T-helper 2 cell treated with Interferon-gamma antibody and Interleukin-4, amounts not matched to agents 100 ng/mL and 5 ng/mL, for 36 hours (primary cell): ENCODE data around the gene CPA5. TPM values are rescaled to one million over a fixed set of nuclear protein-coding genes. Genes with fewer than 3 reads are reported as not detected.

ENCODE experiments used
- intact Hi-C: fragments of 100-400 bp; cut with micrococcal nuclease; formaldehyde crosslinking; loops from one replicate; pipeline ENCODE4 v1.15.1; 2023
- total RNA-seq: library from RNA; stranded (reverse); gene quantifications from 2 replicates; pipeline ENCODE4 v1.2.3, GENCODE V29; 2022

CPA5 gene
- total RNA-seq, 1 donor from 2014 or later = 1.7 TPM

DNA sequence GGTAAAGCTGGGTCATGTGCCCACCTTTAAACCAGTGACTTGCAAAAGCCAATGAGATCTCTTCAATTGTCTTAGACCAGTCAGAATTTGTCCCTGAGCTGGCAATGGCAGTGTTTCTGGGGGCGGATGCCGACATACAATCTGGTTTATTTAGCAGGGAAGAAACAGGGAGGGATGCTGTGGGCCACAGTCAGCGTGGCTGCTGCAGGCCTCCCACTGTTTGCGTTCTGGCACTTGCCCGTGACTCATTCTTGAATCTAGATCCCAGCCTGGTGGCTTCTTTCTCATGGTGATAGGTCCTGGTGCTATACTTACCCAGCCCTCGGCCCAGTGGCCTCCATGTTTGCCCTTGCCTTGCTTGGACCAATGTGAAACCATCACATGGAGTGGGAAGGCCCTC, 32.6 kb downstream of the CPA5 start:
- intact Hi-C loops = no loop called here

DNA sequence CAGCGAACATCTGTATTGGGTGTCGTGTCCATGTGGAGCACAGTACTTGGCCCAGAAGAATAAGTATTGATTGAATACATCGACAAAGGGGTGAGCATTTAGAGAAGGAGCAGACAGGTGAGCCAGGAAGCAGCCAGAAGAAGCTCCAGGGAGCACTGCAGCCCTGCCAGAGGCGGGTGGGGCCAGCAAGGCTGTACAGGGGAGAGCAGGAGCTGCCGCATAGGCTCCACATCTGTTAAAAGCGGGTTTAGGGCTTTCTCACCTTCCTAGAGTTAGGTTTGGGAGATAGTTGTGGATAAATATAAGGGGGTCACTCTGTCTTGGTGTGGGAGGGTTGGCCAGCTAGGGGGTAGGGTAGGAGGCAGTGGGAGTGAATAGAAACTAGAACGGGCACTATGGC, 34.4 kb downstream of the CPA5 start:
- intact Hi-C loops = no loop called here

DNA sequence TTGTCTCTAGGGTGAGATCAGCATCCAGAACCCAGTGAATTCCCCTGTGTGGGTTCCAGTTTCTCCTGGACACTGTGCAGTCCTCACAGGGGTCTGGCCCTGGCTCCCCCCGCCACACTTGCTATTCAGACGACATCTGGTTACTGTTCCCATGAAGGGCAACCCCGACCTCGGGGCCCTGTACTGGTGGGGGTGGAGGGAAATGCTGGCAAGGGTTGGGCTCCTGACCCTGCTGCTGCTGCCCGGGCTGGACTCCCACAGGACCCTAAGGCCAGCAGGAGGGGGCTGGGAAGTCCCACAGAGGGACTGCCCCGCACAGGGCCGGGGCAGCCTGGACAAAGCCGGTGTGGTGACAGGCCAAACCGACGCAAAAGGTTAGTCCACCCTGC, 34.9 kb downstream of the CPA5 start:
- intact Hi-C loops = no loop called here

GRCh38 chr7:130379921-130380860, 35.6 kb downstream of the CPA5 start, which contains the start of gene CPA1:
Gene CPA1 (plus strand): TSS chr7:130380494. CDS start chr7:130380521, 27 bp downstream.
- intact Hi-C loops = no loop called here

DNA sequence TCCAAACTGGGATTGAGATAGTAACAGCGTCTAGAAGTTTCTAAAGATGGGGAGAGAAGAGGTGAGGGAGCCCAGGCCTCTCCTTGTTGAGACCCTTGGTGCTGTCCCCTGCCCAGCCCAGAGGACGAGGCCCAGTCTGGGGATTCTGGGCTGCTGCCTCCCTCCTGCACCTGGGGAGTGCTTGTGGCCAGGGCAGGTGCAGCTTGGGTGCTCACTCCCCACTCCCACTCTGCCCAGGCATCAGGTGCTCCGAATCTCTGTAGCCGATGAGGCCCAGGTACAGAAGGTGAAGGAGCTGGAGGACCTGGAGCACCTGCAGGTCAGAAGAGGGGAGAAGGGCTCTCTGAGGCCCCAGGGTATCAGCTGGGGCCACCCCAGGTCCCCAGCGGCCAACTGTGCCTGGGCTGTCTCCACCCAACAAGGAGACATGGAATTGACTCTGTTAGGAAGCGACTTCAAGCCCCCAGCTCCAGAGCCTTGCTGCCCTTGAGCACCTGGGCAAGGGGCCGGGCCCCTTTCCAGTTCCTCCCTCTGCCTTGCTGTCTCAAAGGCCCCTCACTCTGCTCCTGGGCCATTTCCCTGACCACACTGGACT, 36.3 kb downstream of the CPA5 start:
- intact Hi-C loops = no loop called here

DNA sequence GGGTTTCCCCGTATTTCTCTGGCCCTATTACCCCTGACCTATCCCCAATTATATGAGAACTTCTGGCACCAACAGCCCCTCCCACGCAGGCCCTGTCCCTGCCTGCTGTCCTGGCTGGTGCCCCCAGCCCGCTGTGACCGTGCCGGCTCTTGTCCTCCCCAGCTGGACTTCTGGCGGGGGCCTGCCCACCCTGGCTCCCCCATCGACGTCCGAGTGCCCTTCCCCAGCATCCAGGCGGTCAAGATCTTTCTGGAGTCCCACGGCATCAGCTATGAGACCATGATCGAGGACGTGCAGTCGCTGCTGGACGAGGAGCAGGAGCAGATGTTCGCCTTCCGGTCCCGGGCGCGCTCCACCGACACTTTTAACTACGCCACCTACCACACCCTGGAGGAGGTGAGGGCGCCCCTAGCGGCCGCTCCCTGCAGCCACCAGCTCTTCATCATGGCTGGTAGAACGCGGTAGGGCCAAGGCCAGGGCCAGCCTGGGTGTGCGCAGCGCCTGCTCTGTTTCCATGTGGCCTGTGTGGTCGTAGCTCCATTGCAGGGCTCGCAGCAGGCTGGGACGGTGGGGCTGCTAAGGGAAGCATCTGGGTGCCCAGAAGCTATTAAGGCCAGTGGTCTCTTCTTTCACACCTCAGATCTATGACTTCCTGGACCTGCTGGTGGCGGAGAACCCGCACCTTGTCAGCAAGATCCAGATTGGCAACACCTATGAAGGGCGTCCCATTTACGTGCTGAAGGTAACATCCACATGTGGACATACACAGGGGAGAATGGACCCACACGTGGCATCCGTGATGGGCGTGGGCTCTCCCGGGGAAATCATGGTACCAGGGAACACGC, 37.1 kb downstream of the CPA5 start:
- intact Hi-C loops = no loop called here

DNA sequence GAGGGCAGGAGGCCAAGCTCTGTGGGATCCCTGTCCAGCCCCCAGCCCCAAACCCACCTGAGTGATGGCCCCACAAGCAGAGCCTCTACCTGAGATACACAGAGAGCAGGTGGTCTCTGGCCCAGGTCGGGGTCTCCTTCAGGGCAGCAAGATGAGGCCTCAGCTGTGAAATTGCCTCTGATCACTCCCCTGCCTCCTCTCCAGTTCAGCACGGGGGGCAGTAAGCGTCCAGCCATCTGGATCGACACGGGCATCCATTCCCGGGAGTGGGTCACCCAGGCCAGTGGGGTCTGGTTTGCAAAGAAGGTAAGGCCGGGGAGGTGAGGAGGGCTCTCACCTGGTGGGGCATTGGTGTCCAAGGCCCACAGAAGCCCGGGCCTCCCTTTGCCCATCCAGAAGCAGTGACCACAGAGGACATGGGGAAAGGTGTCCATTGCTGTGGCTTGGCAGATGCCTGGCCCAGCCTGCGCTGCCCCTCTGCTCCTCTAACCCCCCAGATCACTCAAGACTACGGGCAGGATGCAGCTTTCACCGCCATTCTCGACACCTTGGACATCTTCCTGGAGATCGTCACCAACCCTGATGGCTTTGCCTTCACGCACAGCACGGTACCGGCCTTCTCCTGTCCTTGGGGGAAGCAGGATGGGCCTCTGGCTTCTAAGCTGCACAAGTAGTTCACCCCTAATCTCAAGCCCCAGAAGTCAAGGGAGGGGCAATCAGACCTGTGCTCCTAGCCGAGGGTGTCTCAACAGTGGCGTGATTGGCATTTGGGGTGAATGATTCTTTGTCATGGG, 38.8 kb downstream of the CPA5 start:
- intact Hi-C loops = no loop called here

DNA sequence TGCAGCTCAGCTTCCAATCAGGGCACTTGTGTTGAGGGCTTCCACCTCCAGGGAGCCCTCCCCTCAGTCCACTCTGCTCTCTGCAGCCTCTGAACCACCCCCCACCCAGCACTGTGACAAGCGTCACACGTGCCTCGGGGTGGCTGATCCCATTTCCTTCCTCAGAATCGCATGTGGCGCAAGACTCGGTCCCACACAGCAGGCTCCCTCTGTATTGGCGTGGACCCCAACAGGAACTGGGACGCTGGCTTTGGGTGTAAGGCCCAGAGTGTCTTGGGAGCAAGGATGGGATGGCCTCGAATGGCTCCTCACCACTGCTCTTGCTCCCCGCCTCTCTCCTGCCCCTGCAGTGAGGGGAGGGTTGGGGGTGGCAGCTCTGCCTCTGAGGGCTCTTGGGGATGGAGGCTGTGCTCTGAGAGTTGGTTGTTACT, 39.8 kb downstream of the CPA5 start:
- intact Hi-C loops = no loop called here

GRCh38 chr7:130384841-130385599, 40.4 kb downstream of the CPA5 start:
- intact Hi-C loops = no loop called here

DNA sequence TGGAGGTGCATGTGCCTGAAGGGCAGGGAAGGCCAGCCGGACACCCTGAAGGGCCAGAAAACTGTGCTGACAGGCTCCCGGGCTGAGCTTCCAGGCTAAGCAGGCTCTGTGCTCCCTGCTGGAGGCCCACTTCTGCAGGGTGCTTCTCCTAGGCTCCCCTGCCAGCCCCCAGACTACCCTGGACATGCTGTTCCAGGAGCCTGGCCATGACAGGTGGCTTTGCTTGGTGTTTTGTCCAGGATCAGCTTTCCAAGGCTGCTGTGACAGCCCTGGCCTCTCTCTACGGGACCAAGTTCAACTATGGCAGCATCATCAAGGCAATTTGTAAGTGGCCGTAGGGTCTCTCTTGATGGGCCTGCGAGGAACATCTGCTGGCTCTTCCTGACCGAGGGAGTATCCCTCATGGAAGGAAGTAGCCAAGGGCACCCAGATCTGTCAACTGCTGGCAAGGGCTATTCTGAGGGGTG, 41.0 kb downstream of the CPA5 start:
- intact Hi-C loops = no loop called here

DNA sequence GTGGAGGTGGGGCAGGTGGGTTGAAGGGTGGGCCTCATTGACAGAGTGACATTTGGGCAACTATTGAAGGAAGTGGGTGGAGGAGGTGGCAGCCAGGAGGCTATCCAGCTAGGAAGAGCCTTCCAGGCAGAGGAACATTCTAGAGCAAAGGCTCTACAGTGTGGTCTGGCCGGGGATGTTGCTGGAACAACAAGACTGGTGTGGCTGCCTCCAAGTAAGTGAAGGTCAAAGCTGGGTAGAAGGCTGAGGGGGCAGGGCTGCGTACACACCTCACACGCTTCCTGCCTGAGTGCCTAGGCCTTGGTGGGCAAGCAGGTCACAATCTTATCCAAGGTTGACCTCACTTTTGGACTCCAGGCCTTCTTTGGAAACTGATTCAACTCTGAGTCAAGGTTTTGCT, 42.3 kb downstream of the CPA5 start:
- intact Hi-C loops = no loop called here

DNA sequence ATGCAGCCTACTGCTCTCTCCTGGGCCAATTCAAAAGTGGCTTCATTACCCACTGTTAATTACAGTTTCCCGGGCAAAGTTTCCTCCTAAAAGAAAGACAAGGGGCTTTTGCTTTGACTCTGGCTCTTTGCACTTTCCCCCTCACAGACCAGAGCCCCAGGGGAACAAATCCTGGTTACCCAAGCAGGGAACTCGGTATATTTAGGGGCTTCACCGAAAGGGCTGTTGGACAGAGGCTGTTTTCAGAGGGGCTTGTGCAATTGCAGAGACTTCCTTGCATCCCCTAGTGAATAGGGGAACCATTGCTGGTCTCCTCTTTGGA, 42.7 kb downstream of the CPA5 start:
- intact Hi-C loops = no loop called here

DNA sequence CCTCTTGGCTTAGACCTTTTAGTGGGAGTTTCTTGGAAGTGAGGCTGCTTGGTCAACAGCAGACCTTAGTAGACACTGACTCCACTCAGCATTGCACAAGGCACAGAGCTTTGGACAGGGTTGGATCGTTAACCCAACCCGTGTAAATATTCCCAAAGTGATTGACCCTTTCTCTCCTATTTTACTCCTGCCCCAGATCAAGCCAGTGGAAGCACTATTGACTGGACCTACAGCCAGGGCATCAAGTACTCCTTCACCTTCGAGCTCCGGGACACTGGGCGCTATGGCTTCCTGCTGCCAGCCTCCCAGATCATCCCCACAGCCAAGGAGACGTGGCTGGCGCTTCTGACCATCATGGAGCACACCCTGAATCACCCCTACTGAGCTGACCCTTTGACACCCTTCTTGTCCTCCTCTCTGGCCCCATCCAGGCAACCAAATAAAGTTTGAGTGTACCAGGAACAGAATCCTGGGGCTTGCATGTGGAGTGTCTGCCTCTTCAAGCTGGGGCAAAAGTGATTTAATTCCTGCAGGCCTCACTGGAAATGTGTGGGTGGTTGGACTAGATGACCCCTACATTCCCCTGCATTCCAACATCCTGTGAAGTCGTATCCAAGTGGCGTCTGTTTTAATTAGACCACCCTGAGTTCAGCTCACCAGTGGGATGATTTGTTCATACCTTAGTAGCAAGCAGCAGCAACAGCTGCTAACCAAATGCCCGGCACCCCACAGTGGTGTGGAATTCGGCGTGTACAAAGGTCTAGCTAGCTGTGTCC, 43.2 kb downstream of the CPA5 start:
- intact Hi-C loops = no loop called here

GRCh38 chr7:130388671-130389070, 44.1 kb downstream of the CPA5 start:
- intact Hi-C loops = no loop called here

GRCh38 chr7:130390486-130390885, 45.9 kb downstream of the CPA5 start:
- intact Hi-C loops = loop anchor here (10.0 kb wide), 1 partner anchor 54 kb away; the partner anchor contains the start of gene CEP41

DNA sequence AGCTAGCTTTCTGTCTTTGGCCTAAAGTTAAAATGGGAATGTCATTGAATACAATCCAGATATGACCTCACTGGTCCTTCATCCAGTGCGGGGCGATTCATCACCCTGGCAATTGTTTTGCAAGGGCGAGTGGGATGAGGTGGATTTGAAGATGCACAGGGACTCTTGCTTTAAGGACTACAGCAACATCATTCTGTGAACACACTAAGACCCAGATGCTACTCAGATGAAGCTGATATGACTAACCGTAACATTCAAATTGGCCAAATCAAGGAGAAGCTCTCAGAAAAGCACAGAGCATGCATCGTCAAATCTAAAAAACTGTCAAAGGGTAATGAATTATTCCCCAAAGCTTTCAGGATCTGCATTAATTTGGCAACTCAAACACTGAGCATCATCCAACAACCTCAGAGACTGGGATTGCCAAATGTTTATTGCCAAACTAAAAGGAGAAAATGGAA, 48.5 kb downstream of the CPA5 start:
- intact Hi-C loops = loop anchor here (10.0 kb wide), 1 partner anchor 52 kb away; the partner anchor contains the start of gene CEP41

DNA sequence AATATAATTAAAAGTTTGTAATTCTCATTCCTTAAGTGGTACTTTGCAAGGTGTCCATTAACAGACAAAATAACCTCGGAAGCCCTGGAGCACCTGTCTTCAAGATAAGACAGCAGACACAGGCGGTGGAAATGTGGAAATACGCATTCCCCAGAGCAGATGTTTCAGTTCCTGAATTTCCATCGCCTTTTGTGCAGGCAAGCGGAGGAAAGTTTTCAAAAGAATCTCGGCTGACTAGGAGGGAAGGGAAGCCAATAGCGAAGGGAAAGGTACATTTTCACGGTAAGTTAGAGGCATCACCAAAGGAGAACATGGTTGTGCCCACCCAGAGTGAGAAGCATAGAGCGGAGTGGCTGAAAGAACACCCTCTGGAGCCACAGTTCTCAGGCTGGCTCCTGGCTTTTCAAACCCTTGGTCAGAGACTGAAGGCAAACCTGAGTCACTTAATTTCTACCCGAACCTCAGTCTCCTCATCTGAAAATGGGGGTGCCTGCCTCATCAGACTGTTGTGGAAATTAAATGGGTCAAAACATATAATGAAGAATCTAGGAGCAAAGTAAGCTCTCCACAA, 49.3 kb downstream of the CPA5 start:
- intact Hi-C loops = loop anchor here (2.0 to 10.0 kb wide), 2 partner anchors 21 to 51 kb away; partner anchors contain the start of gene CEP41

DNA sequence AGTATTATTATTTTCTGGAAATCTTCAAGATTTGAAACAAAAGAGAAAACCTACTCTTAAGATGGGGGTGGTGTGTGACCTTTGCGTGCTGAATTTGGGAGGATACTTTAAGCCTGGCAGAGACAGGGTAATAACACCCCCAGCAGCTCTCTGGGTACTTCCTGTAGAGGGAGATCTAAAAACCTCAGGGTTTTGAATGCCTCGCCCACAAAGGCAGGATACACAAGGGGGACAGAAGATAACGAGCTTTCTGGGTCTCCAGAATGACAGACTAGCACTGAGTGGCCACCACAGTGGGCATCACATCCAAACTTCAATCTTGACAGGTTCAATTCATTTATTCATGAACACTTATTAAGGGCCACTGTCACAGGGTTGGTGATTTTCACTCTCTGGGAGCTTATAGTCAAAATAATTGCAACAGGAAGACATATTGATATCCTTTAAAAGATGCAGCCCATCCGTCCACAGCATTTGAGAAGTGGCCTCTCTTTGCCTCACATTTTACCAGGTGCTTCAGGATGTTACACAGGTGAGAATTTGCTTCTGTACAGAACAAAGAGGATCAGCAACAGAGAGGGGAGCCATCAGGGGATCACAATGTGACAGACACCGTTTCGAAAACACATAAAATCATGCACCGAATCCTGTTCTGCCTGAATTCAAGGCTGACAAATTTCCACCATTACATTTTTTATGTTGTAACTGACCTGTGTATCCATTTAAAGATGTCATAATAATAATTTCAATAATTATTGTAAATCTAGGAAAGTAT, 50.0 kb downstream of the CPA5 start:
- intact Hi-C loops = loop anchor here (2.0 to 10.0 kb wide), 2 partner anchors 20 to 50 kb away; partner anchors contain the start of gene CEP41
